Esophagus muscularis mucosa (tissue), 4 donors: ENCODE results near the gene SNED1. TPM values are rescaled to one million over a fixed set of nuclear protein-coding genes. Genes with fewer than 3 reads are reported as not detected.
"Not testable (repeated sequence)": the region's sequence is repeated elsewhere in the genome, so short reads cannot be mapped to it uniquely, and the experiment has no call there.

ENCODE experiments used
- DNase-seq: peaks from one replicate; pipeline ENCODE4 v3.0.0-alpha.2; 2017; ENCODE audit errors: extremely low spot score
- H3K27ac ChIP-seq, 4 donors: fragments of 200-600 bp; sonication (generic); replicated peaks in 1 of 4; 1 replicate in 3 of 4; 2 replicates in 1 of 4; pipeline ENCODE4 v1.5.1; 2016 to 2019; ENCODE audit warnings: mild to moderate bottlenecking in 1 of 4
- H3K27me3 ChIP-seq, 4 donors: fragments of 200-600 bp; sonication (generic); one replicate each; pipeline versions ENCODE4 v1.5.1 to v1.6.0; 2016 to 2019
- H3K36me3 ChIP-seq, 4 donors: fragments of 200-600 bp; sonication (generic); one replicate each; pipeline ENCODE4 v1.5.1; 2016 to 2019
- H3K4me1 ChIP-seq, 4 donors: fragments of 200-600 bp; sonication (generic); one replicate each; pipeline ENCODE4 v1.5.1; 2016 to 2019
- H3K4me3 ChIP-seq, 4 donors: fragments of 200-600 bp; sonication (generic); 1 replicate in 2 of 4; 2 replicates in 2 of 4; pipeline ENCODE4 v1.5.1; 2016 to 2019; ENCODE audit warnings: mild to moderate bottlenecking in 4 of 4, moderate library complexity in 1 of 4
- H3K9me3 ChIP-seq, 4 donors: fragments of 200-600 bp; sonication (generic); 1 replicate in 3 of 4; 2 replicates in 1 of 4; pipeline ENCODE4 v1.5.1; 2016 to 2019
- CTCF ChIP-seq, 3 experiments: fragments of 200-600 bp in 2 of 3; fragments of 450-650 bp in 1 of 3; sonication (generic) in 2 of 3; IDR thresholded peaks; one replicate each; pipeline ENCODE4 v1.5.1; 2017 to 2019; ENCODE audit warnings: antibody characterized with exemption in 3 of 3, mild to moderate bottlenecking in 2 of 3, moderate library complexity in 1 of 3
- EP300 ChIP-seq: sonication (generic); formaldehyde crosslinking; IDR thresholded peaks from one replicate; pipeline ENCODE4 v1.6.1; 2017; ENCODE audit warnings: antibody characterized with exemption
- POLR2A ChIP-seq: fragments of 450-650 bp; IDR thresholded peaks from one replicate; pipeline ENCODE4 v1.6.1; 2017; ENCODE audit warnings: antibody characterized with exemption, moderate library complexity, mild to moderate bottlenecking, low read depth
- POLR2AphosphoS5 ChIP-seq, 2 donors: sonication (generic); formaldehyde crosslinking; IDR thresholded peaks; one replicate each; pipeline ENCODE4 v1.6.1; 2017; ENCODE audit warnings: antibody characterized with exemption in 2 of 2
- WGBS: methylation state at CpG from one replicate; pipeline ENCODE4 v1.1.5; 2018; 5-methylcytosine and 5-hydroxymethylcytosine counted together
- intact Hi-C: fragments of 100-400 bp; cut with DNase I; formaldehyde crosslinking; loops from one replicate; pipeline ENCODE4 v1.15.1; 2023
- total RNA-seq, 4 donors: library from RNA; depleted of rRNA; stranded (reverse); fragments of >200 nt; gene quantifications; one replicate each; pipeline versions ENCODE4 v1.1.0 to v1.2.1, GENCODE V29; 2016

SNED1 gene
- total RNA-seq, 4 donors from 2014 or later = 7.3 to 14.1 (median 11.6) TPM

GRCh38 chr2:241088791-241089732 lies 90.6 kb downstream of the SNED1 start:
- no peak for DNase-seq
- intact Hi-C loops = no loop called here
- H3K4me3 ChIP-seq = no peak overlapping the region
- H3K27me3 ChIP-seq = no peaks in the 10 kb centered on the region
- no peaks in the 10 kb centered on the region for H3K4me1 ChIP-seq
- 70% methylated on average over 20 of the region's 20 CpGs for WGBS
- H3K9me3 ChIP-seq = no peaks in the 10 kb centered on the region
- TF ChIP-seq CTCF (IDR thresholded peaks at IDR 0.05) (no peak), EP300 (no peak), POLR2A (no peak), POLR2AphosphoS5 (IDR thresholded peaks at IDR 0.05) (no peak)
- H3K27ac ChIP-seq = no peak overlapping the region
- peaks cover 4 to 92% (median 86%) of the 10 kb centered on the region in 4 donors for H3K36me3 ChIP-seq

GRCh38 chr2:241091201-241091600 lies 92.8 kb downstream of the SNED1 start:
- no peak overlapping the region for H3K27ac ChIP-seq
- TF ChIP-seq POLR2A = no peak
- 79% methylated on average over 10 of the region's 10 CpGs for WGBS
- no peaks in the 10 kb centered on the region for H3K4me1 ChIP-seq
- peaks cover 15 to 100% (median 93%) of the 10 kb centered on the region in 4 donors for H3K36me3 ChIP-seq
- no peaks in the 10 kb centered on the region for H3K27me3 ChIP-seq
- DNase-seq = no peak
- no peak overlapping the region for H3K4me3 ChIP-seq
- intact Hi-C loops = no loop called here
- no peaks in the 10 kb centered on the region for H3K9me3 ChIP-seq

GRCh38 chr2:241091734-241092445 lies 93.5 kb downstream of the SNED1 start:
- Histone ChIP-seq H3K27me3 (no peaks in the 10 kb centered on the region), H3K27ac (no peak overlapping the region), H3K4me1 (no peaks in the 10 kb centered on the region), H3K4me3 (no peak overlapping the region), H3K9me3 (no peaks in the 10 kb centered on the region), H3K36me3 (peaks cover 22 to 100% (median 93%) of the 10 kb centered on the region in 4 donors)
- intact Hi-C loops = no loop called here
- 85% methylated on average over 18 of the region's 22 CpGs for WGBS
- DNase-seq = no peak
- TF ChIP-seq EP300 (no peak), CTCF (IDR thresholded peaks at IDR 0.05) (no peak), POLR2AphosphoS5 (IDR thresholded peaks at IDR 0.05) (no peak), POLR2A (no peak)

- TF ChIP-seq EP300 = no peak
- TF ChIP-seq POLR2AphosphoS5 (IDR thresholded peaks at IDR 0.05) = no peak
- no peak for TF ChIP-seq CTCF (IDR thresholded peaks at IDR 0.05)
- TF ChIP-seq POLR2A = no peak
- Histone ChIP-seq H3K27me3 (no peaks in the 10 kb centered on the region), H3K4me1 (no peaks in the 10 kb centered on the region), H3K36me3 (peaks cover 27 to 100% (median 91%) of the 10 kb centered on the region in 4 donors), H3K4me3 (no peak overlapping the region), H3K9me3 (no peaks in the 10 kb centered on the region), H3K27ac (no peak overlapping the region)
- DNase-seq = no peak
- intact Hi-C loops = no loop called here
- WGBS = 79% methylated on average over 8 of the region's 8 CpGs
These were observed 94.3 kb downstream of the SNED1 start for GRCh38 chr2:241092677-241093076.

DNA sequence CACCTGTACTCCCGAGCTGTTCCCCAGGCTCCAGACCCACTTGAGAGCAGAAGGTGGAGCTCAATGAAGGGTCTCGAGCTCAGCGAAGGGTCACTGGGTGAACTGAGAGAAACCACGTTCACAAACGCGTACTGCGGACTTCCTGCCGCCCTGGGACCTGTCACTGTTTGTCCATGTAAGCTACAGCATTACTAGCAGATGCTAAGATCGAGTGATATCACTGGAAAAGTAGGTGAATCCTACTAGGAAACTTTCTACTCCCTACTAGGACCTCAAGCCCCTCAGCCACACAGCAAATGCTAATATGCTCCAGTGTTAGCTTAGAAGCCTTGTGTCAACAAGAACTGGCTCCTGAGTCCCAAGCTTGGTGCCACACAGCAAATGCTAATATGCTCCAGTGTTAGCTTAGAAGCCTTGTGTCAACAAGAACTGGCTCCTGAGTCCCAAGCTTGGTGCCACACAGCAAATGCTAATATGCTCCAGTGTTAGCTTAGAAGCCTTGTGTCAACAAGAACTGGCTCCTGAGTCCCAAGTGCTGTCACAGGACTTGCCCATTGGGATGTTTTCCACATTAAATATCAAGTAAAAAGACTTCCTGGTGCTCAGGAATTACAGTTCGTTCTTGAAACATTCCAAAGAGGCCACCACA lies 94.8 kb downstream of the SNED1 start:
- H3K4me1 ChIP-seq, H3K27ac ChIP-seq, H3K4me3 ChIP-seq, H3K27me3 ChIP-seq, H3K9me3 ChIP-seq, intact Hi-C loops, DNase-seq: not testable (repeated sequence)
- 79% methylated on average over 10 of the region's 10 CpGs for WGBS
- peaks cover 27 to 100% (median 89%) of the 10 kb centered on the region in 4 donors for H3K36me3 ChIP-seq
